HepG2 (cell line): ENCODE data around the gene GCNT3. TPM values are rescaled to one million over a fixed set of nuclear protein-coding genes. Genes with fewer than 3 reads are reported as not detected.

ENCODE experiments used
- ATAD3A ChIP-seq: sonication (generic); formaldehyde crosslinking; IDR thresholded peaks from 2 replicates; pipeline ENCODE4 v1.4.0; 2020; ENCODE audit warnings: missing genetic modification reagents
- GLI4 ChIP-seq: sonication (generic); formaldehyde crosslinking; IDR thresholded peaks from 2 replicates; pipeline ENCODE4 v1.5.1; 2020; ENCODE audit warnings: missing genetic modification reagents, mild to moderate bottlenecking, moderate library complexity, borderline replicate concordance
- MED13 ChIP-seq: sonication (generic); formaldehyde crosslinking; IDR thresholded peaks from 2 replicates; pipeline ENCODE4 v1.5.0; 2020; ENCODE audit warnings: missing genetic modification reagents
- RXRA ChIP-seq: sonication (generic); formaldehyde crosslinking; IDR thresholded peaks from 2 replicates; pipeline ENCODE4 v1.5.1; 2020; ENCODE audit warnings: missing genetic modification reagents
- SMAD3 ChIP-seq: sonication (generic); formaldehyde crosslinking; IDR thresholded peaks from 2 replicates; pipeline ENCODE4 v1.4.0; 2020; ENCODE audit warnings: missing genetic modification reagents
- THYN1 ChIP-seq: sonication (generic); formaldehyde crosslinking; IDR thresholded peaks from 2 replicates; pipeline ENCODE4 v1.8.1; 2023; ENCODE audit warnings: low read depth, mild to moderate bottlenecking, moderate library complexity, missing genetic modification reagents, borderline replicate concordance
- ZNF282 ChIP-seq: fragments of 450-650 bp; IDR thresholded peaks from 2 replicates; pipeline ENCODE4 v1.6.1; 2018; ENCODE audit not compliant: partially characterized antibody
- ZNF451 ChIP-seq: sonication (generic); formaldehyde crosslinking; IDR thresholded peaks from 2 replicates; pipeline ENCODE4 v1.5.0; 2020; ENCODE audit warnings: mild to moderate bottlenecking, missing genetic modification reagents
- ZNF501 ChIP-seq: sonication (generic); formaldehyde crosslinking; IDR thresholded peaks from 2 replicates; pipeline ENCODE4 v1.5.1; 2020; ENCODE audit warnings: mild to moderate bottlenecking, moderate library complexity, missing genetic modification reagents
- ZNF510 ChIP-seq: sonication (generic); formaldehyde crosslinking; IDR thresholded peaks from 2 replicates; pipeline ENCODE4 v1.4.0; 2020; ENCODE audit warnings: low read depth, mild to moderate bottlenecking, missing genetic modification reagents
- ZNF746 ChIP-seq: sonication (generic); formaldehyde crosslinking; IDR thresholded peaks from 2 replicates; pipeline ENCODE4 v1.8.0; 2022; ENCODE audit warnings: mild to moderate bottlenecking, missing genetic modification reagents
- ZNF780A ChIP-seq: sonication (generic); formaldehyde crosslinking; IDR thresholded peaks from 2 replicates; pipeline ENCODE4 v1.8.0; 2022; ENCODE audit warnings: mild to moderate bottlenecking, missing genetic modification reagents, moderate library complexity
- ZZZ3 ChIP-seq: sonication (generic); formaldehyde crosslinking; IDR thresholded peaks from 2 replicates; pipeline ENCODE4 v1.4.0; 2020; ENCODE audit warnings: missing genetic modification reagents, mild to moderate bottlenecking, borderline replicate concordance
- polyA plus RNA-seq, 8 experiments: library from polyadenylated mRNA; depleted of rRNA in 3 of 8; stranded (reverse) in 7 of 8; unstranded in 1 of 8; fragments of >200 nt; fragmentation: Illumina TruSeq in 4 of 8; extraction: Trizol in 4 of 8; gene quantifications; 2 replicates each; pipeline versions ENCODE4 v1.2.1 to v1.2.3, GENCODE V29; 2011 to 2016; ENCODE audit warnings: low read depth in 4 of 8, missing spikeins in 1 of 8, mixed read lengths in 1 of 8; ENCODE audit not compliant: insufficient read depth in 1 of 8
- total RNA-seq, 5 experiments: library from RNA; depleted of rRNA; stranded (reverse); fragments of >200 nt; fragmentation: Illumina TruSeq; extraction: Trizol; gene quantifications; 2 replicates each; pipeline ENCODE4 v1.2.3, GENCODE V29; 2016; ENCODE audit warnings: low read depth in 1 of 5
- TF ChIP-seq, protein P1 (sequence below), 2 experiments: sonication (generic) in 1 of 2; formaldehyde crosslinking in 1 of 2; IDR thresholded peaks; 2 replicates each; pipeline versions ENCODE4 v1.4.0 to v1.6.1; 2016 to 2020; ENCODE audit warnings: borderline replicate concordance in 1 of 2, low read depth in 1 of 2, mild to moderate bottlenecking in 1 of 2, missing genetic modification reagents in 1 of 2
- TF ChIP-seq, protein P2 (sequence below): sonication (generic); formaldehyde crosslinking; IDR thresholded peaks from 2 replicates; pipeline ENCODE4 v1.5.0; 2020; ENCODE audit warnings: mild to moderate bottlenecking, missing genetic modification reagents
- TF ChIP-seq, protein P3 (sequence below): sonication (generic); formaldehyde crosslinking; IDR thresholded peaks from 2 replicates; pipeline ENCODE4 v1.8.0; 2022; ENCODE audit warnings: missing genetic modification reagents, mild to moderate bottlenecking, inconsistent platforms, borderline replicate concordance
- TF ChIP-seq, protein P4 (sequence below): sonication (generic); IDR thresholded peaks from 2 replicates; pipeline ENCODE4 v1.6.1; 2016; ENCODE audit warnings: low read depth, borderline replicate concordance
- TF ChIP-seq, protein P5 (sequence below): sonication (generic); formaldehyde crosslinking; IDR thresholded peaks from 2 replicates; pipeline ENCODE4 v1.9.0; 2021; ENCODE audit warnings: missing genetic modification reagents, mild to moderate bottlenecking, borderline replicate concordance

The GCNT3 gene
- total and polyA plus RNA-seq, 2 of the 13 experiments (the other 11 are each of a cell fraction or from before 2014, with no cell fraction given), result 6.8 to 9.8 TPM

DNA sequence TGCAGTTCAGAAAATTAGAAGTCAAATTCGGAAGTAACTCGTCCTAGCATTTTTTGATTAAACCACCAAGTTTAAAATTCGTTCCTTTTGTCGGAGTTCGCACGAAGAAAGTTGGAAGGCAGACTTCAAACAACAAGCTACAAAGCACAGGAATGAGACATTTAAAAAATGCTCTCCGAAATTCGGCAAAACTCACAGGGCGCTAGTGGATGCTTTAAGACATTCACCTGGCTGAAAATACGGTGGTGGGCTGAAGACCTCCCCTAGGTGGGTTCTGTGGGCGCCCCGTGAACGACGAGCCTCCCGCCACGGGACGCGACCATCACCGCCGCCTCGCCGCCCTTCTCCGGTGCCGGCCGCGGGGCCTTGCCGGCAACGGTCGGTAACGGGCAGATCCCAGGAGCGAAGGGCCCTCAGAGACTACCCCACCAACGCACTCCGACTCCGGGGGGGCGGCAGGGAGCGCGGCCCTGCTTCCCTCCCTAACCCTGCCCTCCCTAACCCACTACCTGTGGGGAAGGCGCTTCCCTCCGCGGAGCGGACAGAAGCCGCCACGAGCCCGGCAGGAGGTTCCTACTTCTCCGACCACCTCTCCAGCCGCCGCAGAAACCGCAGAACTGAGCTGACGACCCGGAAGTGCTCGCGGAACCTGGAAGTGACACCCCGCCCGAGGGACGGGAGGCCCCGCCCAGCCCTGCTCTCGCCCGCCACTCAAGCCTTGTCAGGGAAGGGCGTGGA, 45.5 kb downstream of the GCNT3 start, which contains the start of gene GTF2A2 (continued):
- TF ChIP-seq, protein P1, sequence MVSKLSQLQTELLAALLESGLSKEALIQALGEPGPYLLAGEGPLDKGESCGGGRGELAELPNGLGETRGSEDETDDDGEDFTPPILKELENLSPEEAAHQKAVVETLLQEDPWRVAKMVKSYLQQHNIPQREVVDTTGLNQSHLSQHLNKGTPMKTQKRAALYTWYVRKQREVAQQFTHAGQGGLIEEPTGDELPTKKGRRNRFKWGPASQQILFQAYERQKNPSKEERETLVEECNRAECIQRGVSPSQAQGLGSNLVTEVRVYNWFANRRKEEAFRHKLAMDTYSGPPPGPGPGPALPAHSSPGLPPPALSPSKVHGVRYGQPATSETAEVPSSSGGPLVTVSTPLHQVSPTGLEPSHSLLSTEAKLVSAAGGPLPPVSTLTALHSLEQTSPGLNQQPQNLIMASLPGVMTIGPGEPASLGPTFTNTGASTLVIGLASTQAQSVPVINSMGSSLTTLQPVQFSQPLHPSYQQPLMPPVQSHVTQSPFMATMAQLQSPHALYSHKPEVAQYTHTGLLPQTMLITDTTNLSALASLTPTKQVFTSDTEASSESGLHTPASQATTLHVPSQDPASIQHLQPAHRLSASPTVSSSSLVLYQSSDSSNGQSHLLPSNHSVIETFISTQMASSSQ (IDR thresholded peaks at IDR 0.05; ENCODE audit: low read depth), result no peak
- TF ChIP-seq, protein P1 (CRISPR knock-in tag; IDR thresholded peaks at IDR 0.05; ENCODE audit: borderline replicate concordance), result peak; percentile 50; the same call in 1 of the 2 replicates
- TF ChIP-seq SMAD3 (CRISPR knock-in tag), result peak; percentile 37; the same call in 1 of the 2 replicates
- no peak for TF ChIP-seq ATAD3A
- TF ChIP-seq ZNF282, result no peak
- peak; percentile 82; the same call in 1 of the 2 replicates for TF ChIP-seq GLI4 (CRISPR knock-in tag)
- TF ChIP-seq ZNF451 (CRISPR knock-in tag), result no peak
- TF ChIP-seq, protein P2, sequence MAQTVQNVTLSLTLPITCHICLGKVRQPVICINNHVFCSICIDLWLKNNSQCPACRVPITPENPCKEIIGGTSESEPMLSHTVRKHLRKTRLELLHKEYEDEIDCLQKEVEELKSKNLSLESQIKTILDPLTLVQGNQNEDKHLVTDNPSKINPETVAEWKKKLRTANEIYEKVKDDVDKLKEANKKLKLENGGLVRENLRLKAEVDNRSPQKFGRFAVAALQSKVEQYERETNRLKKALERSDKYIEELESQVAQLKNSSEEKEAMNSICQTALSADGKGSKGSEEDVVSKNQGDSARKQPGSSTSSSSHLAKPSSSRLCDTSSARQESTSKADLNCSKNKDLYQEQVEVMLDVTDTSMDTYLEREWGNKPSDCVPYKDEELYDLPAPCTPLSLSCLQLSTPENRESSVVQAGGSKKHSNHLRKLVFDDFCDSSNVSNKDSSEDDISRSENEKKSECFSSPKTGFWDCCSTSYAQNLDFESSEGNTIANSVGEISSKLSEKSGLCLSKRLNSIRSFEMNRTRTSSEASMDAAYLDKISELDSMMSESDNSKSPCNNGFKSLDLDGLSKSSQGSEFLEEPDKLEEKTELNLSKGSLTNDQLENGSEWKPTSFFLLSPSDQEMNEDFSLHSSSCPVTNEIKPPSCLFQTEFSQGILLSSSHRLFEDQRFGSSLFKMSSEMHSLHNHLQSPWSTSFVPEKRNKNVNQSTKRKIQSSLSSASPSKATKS (CRISPR knock-in tag), result no peak
- TF ChIP-seq, protein P3, sequence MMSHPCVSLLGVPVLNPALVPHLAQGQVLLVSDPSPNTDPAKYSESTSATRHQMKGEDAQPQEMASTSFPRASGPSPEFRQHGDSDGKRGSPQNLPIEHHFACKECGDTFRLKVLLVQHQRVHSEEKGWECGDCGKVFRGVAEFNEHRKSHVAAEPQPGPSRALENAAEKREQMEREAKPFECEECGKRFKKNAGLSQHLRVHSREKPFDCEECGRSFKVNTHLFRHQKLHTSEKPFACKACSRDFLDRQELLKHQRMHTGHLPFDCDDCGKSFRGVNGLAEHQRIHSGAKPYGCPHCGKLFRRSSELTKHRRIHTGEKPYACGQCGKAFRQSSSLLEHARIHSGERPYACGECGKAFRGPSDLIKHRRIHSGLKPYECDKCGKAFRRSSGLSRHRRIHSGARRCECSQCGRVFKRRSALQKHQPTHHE (CRISPR knock-in tag), result no peak
- peak; percentile 68; the same call in 1 of the 2 replicates for TF ChIP-seq ZNF510 (CRISPR knock-in tag)
- TF ChIP-seq ZNF746 (CRISPR knock-in tag), result no peak
- TF ChIP-seq, protein P4, sequence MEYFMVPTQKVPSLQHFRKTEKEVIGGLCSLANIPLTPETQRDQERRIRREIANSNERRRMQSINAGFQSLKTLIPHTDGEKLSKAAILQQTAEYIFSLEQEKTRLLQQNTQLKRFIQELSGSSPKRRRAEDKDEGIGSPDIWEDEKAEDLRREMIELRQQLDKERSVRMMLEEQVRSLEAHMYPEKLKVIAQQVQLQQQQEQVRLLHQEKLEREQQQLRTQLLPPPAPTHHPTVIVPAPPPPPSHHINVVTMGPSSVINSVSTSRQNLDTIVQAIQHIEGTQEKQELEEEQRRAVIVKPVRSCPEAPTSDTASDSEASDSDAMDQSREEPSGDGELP, result peak; percentile 12; the same call in 1 of the 2 replicates
- TF ChIP-seq, protein P5, sequence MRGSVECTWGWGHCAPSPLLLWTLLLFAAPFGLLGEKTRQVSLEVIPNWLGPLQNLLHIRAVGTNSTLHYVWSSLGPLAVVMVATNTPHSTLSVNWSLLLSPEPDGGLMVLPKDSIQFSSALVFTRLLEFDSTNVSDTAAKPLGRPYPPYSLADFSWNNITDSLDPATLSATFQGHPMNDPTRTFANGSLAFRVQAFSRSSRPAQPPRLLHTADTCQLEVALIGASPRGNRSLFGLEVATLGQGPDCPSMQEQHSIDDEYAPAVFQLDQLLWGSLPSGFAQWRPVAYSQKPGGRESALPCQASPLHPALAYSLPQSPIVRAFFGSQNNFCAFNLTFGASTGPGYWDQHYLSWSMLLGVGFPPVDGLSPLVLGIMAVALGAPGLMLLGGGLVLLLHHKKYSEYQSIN, result no peak
- TF ChIP-seq ZNF501, result peak; percentile 89
- TF ChIP-seq ZNF780A (CRISPR knock-in tag), result no peak
- TF ChIP-seq ZZZ3 (CRISPR knock-in tag), result peak; percentile 84; the same call in 1 of the 2 replicates
- TF ChIP-seq MED13 (CRISPR knock-in tag), result 0 out of 2 replicates have a peak, but pooled peaks have one; percentile 66
- peak; percentile 41; the same call in 1 of the 2 replicates for TF ChIP-seq RXRA
- TF ChIP-seq THYN1, result no peak
